ENCODE results near the gene DTNA.

DNA sequence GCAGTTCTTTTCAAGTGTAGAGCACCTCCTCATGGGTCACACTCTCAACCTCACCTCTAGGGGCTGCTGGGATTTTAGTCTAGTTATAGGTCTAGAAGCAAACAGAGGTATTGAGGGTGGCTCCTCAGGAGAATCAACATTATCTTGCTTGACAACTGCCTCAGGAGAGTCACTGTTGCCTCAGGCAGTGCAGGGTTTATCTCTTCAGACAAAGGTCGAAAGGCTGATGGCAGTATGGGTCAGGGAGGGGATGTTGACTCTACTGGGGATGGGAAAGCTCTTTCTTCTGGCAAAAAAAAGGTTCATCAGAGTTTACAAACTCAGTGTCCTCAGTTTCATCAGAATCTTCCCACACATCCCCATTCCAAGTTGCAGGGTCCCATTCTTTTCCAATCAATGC is 24.0 kb downstream of the DTNA start:
- TF ChIP-seq, protein P1, sequence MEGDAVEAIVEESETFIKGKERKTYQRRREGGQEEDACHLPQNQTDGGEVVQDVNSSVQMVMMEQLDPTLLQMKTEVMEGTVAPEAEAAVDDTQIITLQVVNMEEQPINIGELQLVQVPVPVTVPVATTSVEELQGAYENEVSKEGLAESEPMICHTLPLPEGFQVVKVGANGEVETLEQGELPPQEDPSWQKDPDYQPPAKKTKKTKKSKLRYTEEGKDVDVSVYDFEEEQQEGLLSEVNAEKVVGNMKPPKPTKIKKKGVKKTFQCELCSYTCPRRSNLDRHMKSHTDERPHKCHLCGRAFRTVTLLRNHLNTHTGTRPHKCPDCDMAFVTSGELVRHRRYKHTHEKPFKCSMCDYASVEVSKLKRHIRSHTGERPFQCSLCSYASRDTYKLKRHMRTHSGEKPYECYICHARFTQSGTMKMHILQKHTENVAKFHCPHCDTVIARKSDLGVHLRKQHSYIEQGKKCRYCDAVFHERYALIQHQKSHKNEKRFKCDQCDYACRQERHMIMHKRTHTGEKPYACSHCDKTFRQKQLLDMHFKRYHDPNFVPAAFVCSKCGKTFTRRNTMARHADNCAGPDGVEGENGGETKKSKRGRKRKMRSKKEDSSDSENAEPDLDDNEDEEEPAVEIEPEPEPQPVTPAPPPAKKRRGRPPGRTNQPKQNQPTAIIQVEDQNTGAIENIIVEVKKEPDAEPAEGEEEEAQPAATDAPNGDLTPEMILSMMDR (IDR thresholded peaks at IDR 0.05): no peak
- TF ChIP-seq EP300 (IDR thresholded peaks at IDR 0.05): no peak
- TF ChIP-seq POLR2A (IDR thresholded peaks at IDR 0.05): no peak
